ENCODE measurements around the gene DNER.

Gene DNER

DNA sequence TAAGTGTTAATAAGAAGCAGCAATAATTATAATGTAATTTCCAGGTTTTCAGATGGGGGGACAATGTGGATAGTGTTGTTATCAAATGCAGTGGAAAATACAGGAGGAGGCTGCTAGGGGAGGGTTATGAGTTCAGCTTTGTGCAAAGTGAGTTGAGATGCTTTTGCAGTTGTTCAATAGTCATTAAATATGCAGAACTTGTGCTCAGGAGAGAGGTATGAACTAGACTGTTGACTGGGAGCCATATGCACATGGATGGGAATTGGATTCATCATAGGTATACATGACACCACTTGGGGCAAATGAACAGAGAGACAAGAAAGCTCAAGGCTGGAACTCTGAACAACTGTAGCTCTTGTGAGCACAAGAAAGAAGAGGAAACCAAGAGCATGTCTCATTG lies 261.1 kb downstream of the DNER start:
- Histone ChIP-seq H3K4me2 (no peak overlapping the region), H3K27ac (no peak overlapping the region), H4K20me1 (ENCODE audit: insufficient read depth) (no peaks in the 10 kb centered on the region), H3K27me3 (ENCODE audit: insufficient read depth, low read depth) (no peaks in the 10 kb centered on the region), H3K36me3 (ENCODE audit: insufficient read depth) (no peaks in the 10 kb centered on the region), H3K4me1 (ENCODE audit: low read depth, poor library complexity, severe bottlenecking) (no peaks in the 10 kb centered on the region), H3K4me3 (IDR thresholded peaks at IDR 0.05; ENCODE audit: insufficient read depth, low read depth, low read length) (no peak overlapping the region), H3K9ac (no peak overlapping the region), H3K79me2 (ENCODE audit: insufficient read depth, low read depth) (no peaks in the 10 kb centered on the region), H2AFZ (ENCODE audit: low read depth) (no peak overlapping the region)
- TF ChIP-seq, protein P1, sequence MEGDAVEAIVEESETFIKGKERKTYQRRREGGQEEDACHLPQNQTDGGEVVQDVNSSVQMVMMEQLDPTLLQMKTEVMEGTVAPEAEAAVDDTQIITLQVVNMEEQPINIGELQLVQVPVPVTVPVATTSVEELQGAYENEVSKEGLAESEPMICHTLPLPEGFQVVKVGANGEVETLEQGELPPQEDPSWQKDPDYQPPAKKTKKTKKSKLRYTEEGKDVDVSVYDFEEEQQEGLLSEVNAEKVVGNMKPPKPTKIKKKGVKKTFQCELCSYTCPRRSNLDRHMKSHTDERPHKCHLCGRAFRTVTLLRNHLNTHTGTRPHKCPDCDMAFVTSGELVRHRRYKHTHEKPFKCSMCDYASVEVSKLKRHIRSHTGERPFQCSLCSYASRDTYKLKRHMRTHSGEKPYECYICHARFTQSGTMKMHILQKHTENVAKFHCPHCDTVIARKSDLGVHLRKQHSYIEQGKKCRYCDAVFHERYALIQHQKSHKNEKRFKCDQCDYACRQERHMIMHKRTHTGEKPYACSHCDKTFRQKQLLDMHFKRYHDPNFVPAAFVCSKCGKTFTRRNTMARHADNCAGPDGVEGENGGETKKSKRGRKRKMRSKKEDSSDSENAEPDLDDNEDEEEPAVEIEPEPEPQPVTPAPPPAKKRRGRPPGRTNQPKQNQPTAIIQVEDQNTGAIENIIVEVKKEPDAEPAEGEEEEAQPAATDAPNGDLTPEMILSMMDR (conservative IDR thresholded peaks at IDR 0.05; ENCODE audit: low read depth, low read length): no peak

DNA sequence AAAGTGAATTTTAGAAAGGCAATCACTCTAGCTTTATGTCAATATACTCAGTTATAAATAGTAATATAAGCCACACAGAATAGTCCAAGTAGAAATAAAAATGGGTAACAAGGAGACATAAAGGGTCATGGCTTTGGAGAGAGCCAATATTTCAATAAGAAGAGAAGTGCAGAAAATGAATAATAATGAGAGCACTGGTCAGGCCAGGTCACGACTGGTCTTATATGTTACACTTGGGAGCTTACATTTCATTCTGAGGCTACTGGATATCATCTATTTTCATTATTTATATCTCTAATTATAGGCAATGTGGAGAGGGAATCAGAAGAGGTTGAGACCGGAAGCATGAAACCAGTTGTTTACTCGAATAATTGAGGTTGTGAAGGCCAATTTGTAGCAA lies 262.5 kb downstream of the DNER start:
- no peak overlapping the region for H2AFZ ChIP-seq (ENCODE audit: low read depth)
- H3K4me2 ChIP-seq: no peak overlapping the region
- TF ChIP-seq, protein P1 (conservative IDR thresholded peaks at IDR 0.05; ENCODE audit: low read depth, low read length): no peak
- no peaks in the 10 kb centered on the region for H3K36me3 ChIP-seq (ENCODE audit: insufficient read depth)
- H3K4me3 ChIP-seq (IDR thresholded peaks at IDR 0.05; ENCODE audit: insufficient read depth, low read depth, low read length): no peak overlapping the region
- no peak overlapping the region for H3K9ac ChIP-seq
- H3K27ac ChIP-seq: no peak overlapping the region
- H3K79me2 ChIP-seq (ENCODE audit: insufficient read depth, low read depth): no peaks in the 10 kb centered on the region
- no peaks in the 10 kb centered on the region for H3K27me3 ChIP-seq (ENCODE audit: insufficient read depth, low read depth)
- no peaks in the 10 kb centered on the region for H3K4me1 ChIP-seq (ENCODE audit: low read depth, poor library complexity, severe bottlenecking)
- H4K20me1 ChIP-seq (ENCODE audit: insufficient read depth): no peaks in the 10 kb centered on the region

DNA sequence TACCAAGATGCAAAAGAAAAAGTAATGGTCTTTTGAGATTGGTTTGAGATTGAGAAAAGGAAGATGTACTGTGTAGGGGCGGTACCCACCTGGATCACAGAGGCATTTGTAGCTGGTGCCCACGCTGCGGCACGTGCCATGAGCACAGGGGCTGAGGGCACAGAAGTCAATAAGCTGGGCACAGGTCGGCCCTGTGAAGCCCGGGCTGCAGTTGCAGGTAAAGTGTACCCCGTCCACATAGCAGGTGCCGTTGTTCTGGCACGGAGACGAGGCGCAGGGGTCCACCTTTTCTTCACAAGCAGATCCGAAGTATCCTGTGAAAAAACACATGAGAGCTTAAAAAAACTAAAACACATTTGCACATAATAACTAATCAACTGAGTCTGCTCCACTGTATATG lies 267.1 kb downstream of the DNER start:
- no peak overlapping the region for H3K27ac ChIP-seq
- TF ChIP-seq, protein P1 (conservative IDR thresholded peaks at IDR 0.05; ENCODE audit: low read depth, low read length): no peak
- H3K36me3 ChIP-seq (ENCODE audit: insufficient read depth): no peaks in the 10 kb centered on the region
- no peaks in the 10 kb centered on the region for H3K27me3 ChIP-seq (ENCODE audit: insufficient read depth, low read depth)
- no peak overlapping the region for H3K4me2 ChIP-seq
- H3K4me1 ChIP-seq (ENCODE audit: low read depth, poor library complexity, severe bottlenecking): no peaks in the 10 kb centered on the region
- no peak overlapping the region for H2AFZ ChIP-seq (ENCODE audit: low read depth)
- H4K20me1 ChIP-seq (ENCODE audit: insufficient read depth): no peaks in the 10 kb centered on the region
- H3K4me3 ChIP-seq (IDR thresholded peaks at IDR 0.05; ENCODE audit: insufficient read depth, low read depth, low read length): no peak overlapping the region
- H3K9ac ChIP-seq: no peak overlapping the region
- H3K79me2 ChIP-seq (ENCODE audit: insufficient read depth, low read depth): no peaks in the 10 kb centered on the region

DNA sequence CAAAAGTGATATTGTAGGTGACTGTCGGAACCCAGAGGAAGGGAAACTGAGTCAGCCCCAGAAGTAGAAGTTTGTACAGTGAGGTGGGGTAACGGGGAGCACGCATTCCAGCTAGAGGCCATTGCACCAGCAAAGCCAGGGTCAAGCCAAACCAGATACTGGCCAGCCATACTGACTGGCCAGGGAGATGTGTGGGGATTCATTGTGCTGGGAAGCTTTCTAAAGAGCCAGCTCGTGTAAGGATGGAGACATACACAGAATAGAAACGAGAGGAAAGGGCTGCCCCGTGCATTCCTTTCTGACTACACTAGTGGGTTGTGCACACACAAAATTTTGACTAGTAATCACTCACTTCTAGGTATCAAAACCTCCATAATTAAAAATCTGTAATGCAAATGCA lies 268.0 kb downstream of the DNER start:
- Histone ChIP-seq H3K4me1 (ENCODE audit: low read depth, poor library complexity, severe bottlenecking) (no peaks in the 10 kb centered on the region), H3K4me2 (no peak overlapping the region), H3K79me2 (ENCODE audit: insufficient read depth, low read depth) (no peaks in the 10 kb centered on the region), H3K9ac (no peak overlapping the region), H3K4me3 (IDR thresholded peaks at IDR 0.05; ENCODE audit: insufficient read depth, low read depth, low read length) (no peak overlapping the region), H2AFZ (ENCODE audit: low read depth) (no peak overlapping the region), H3K36me3 (ENCODE audit: insufficient read depth) (no peaks in the 10 kb centered on the region), H3K27ac (no peak overlapping the region), H3K27me3 (ENCODE audit: insufficient read depth, low read depth) (no peaks in the 10 kb centered on the region), H4K20me1 (ENCODE audit: insufficient read depth) (no peaks in the 10 kb centered on the region)
- TF ChIP-seq, protein P1 (conservative IDR thresholded peaks at IDR 0.05; ENCODE audit: low read depth, low read length): no peak
